Ectodermal cell (in vitro differentiated cells): ENCODE results near the gene OTOG.

Experiments used
- H3K27ac ChIP-seq: 2 replicates; pipeline ENCODE4 v1.7.0; 2013; ENCODE audit warnings: mild to moderate bottlenecking, low read depth, low read length; ENCODE audit not compliant: insufficient read depth, poor library complexity, severe bottlenecking
- H3K27me3 ChIP-seq: 2 replicates; pipeline ENCODE4 v1.7.0; 2013; ENCODE audit warnings: mild to moderate bottlenecking, low read length; ENCODE audit not compliant: insufficient read depth, control insufficient read depth, poor library complexity, severe bottlenecking
- H3K36me3 ChIP-seq: one replicate; pipeline ENCODE4 v1.7.0; 2013; ENCODE audit warnings: low read length; ENCODE audit not compliant: control insufficient read depth, insufficient read depth
- H3K4me1 ChIP-seq: one replicate; pipeline ENCODE4 v1.7.0; 2013; ENCODE audit warnings: low read length; ENCODE audit not compliant: control insufficient read depth, insufficient read depth
- H3K4me3 ChIP-seq: 2 replicates; pipeline ENCODE4 v1.7.0; 2013; ENCODE audit warnings: low read depth, low read length, control low read depth; ENCODE audit not compliant: insufficient read depth
- H3K9me3 ChIP-seq: 2 replicates; pipeline ENCODE4 v1.7.0; 2013; ENCODE audit warnings: mild to moderate bottlenecking, low read length, moderate library complexity; ENCODE audit not compliant: control insufficient read depth
- WGBS, 2 experiments: methylation state at CpG; one replicate each; pipeline ENCODE4 v1.1.7; 2013; ENCODE audit warnings: missing lambda C conversion rate in 2 of 2; 5-methylcytosine and 5-hydroxymethylcytosine counted together

Gene OTOG

DNA sequence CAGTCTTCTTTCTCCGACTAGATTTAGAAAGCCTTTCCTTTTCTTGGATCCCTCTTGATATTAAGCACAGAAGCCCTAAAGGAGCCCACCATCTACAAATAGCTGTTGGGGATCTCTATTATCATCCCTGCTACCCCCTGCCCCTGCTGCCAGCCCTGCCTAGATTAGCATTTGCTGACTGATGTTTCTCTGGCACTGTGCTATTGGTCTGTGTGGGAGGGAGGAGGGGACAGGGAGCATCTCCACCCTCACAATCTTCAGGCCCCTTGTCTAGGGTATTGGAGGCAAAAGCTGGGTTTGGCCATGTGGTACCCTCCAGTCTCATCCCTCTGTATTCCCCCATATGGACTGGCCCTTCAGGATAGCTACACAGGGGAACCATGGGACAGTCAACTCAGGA, 9.0 kb upstream of the OTOG start:
- no peak overlapping the region for H3K27ac ChIP-seq
- no peaks in the 10 kb centered on the region for H3K4me1 ChIP-seq
- no peak overlapping the region for H3K4me3 ChIP-seq
- 91 to 93% methylated on average over 1 of the region's 1 CpG for WGBS, 2 experiments
- H3K9me3 ChIP-seq, result no peaks in the 10 kb centered on the region
- peaks cover under 1% of the 10 kb centered on the region for H3K27me3 ChIP-seq
- H3K36me3 ChIP-seq, result no peaks in the 10 kb centered on the region

DNA sequence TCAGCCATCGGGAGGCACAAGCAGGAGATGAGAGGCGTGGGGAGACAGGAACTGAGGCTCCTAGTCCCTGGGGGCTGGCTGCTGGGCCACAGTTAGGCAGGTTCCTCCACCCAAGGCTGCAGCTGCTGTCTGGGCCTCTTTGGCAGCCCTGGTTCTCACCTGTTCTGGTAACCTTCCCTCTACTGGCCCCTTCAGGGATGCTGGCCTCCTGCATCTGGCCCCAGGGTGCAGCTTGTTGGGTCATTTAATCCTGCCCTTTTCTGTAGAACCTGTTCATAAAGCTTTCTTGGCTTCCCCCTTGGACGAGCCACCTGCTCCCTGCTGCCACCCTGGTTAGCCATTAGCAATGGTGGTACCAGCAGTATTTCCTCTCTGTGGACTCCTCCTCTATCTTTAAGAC, 8.3 kb upstream of the OTOG start:
- Histone ChIP-seq H3K4me3 (no peak overlapping the region), H3K9me3 (no peaks in the 10 kb centered on the region), H3K4me1 (no peaks in the 10 kb centered on the region), H3K27me3 (peaks cover 7% of the 10 kb centered on the region), H3K27ac (no peak overlapping the region), H3K36me3 (no peaks in the 10 kb centered on the region)
- WGBS, 2 experiments, result 82 to 91% methylated on average over 3 of the region's 3 CpGs

GRCh38 chr11:17540807-17541206, 6.3 kb upstream of the OTOG start:
- Histone ChIP-seq H3K4me3 (no peak overlapping the region), H3K9me3 (no peaks in the 10 kb centered on the region), H3K27me3 (peaks cover 19% of the 10 kb centered on the region), H3K36me3 (no peaks in the 10 kb centered on the region), H3K27ac (no peak overlapping the region), H3K4me1 (no peaks in the 10 kb centered on the region)
- 84 to 89% methylated on average over 4 of the region's 4 CpGs for WGBS, 2 experiments

DNA sequence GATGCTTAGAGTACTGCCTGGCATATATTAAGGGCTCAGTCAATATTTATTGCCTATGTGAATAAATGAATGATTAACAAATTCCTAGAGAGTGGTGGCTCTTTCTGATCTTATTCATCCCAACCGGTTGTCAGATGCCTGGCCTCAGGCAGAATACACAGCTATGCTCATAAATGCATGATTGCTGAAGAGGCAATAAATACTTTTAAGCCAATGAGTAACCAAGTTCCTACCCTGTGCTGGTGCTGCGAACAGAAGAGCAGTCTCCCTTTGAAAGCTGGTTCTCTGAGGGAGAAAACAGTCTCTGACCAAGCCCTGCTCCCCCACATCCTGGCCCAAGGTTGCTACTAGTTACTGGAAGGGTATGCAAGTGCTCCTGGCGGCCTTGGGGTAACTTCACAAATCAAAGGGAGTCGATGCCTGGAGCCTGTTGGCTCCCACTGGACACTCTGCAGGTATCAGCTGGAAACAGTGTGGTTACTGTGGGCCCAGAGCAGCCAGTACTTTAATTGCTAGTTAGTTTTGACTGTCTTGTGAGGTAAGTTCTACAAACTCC, 5.7 kb upstream of the OTOG start:
- H3K36me3 ChIP-seq, result no peaks in the 10 kb centered on the region
- H3K27me3 ChIP-seq, result peaks cover 24% of the 10 kb centered on the region
- 83 to 86% methylated on average over 4 of the region's 4 CpGs for WGBS, 2 experiments
- H3K9me3 ChIP-seq, result no peaks in the 10 kb centered on the region
- no peak overlapping the region for H3K4me3 ChIP-seq
- H3K27ac ChIP-seq, result no peak overlapping the region
- H3K4me1 ChIP-seq, result no peaks in the 10 kb centered on the region

DNA sequence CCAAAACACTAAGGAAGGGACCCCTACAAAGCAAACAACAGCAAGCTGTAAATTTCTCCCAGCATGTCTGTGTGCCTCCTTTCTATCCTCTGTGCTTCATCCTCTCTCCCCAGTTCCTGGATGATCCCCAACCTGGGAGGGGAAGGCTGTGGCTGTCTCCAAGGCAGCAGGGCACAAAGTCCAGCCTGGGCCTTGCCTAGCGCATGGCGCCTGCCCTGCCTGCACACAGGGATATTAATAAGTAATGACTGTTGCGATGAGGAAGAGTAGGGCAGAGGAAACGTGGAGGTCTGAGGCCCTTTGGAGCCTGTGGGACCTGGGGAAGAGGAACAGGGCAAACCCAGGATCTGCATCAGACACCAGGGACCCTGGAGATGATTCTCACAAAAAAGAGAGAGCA, 4.8 kb upstream of the OTOG start:
- H3K4me3 ChIP-seq, result no peak overlapping the region
- peaks cover 24% of the 10 kb centered on the region for H3K27me3 ChIP-seq

DNA sequence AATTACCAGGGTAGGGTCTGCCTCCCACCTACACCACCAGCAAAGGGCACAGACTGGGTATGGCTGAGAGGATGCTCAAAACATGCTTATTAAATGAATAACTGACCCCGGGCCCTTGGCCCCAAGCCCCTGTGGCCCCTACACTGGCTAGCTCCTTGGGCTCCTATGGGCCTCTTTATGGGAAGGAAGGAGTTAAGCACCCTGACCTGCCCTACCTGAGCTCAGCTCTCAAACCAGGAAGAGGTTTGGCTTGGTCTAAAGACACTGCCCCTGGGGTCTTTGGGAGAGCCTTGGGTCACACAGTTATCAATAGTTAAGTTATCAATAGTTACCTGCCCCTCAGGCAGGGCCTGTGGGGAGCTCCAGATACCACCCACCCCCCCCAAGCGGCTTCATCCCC, 4.0 kb upstream of the OTOG start:
- H3K4me1 ChIP-seq, result peaks cover 10% of the 10 kb centered on the region
- 91 to 94% methylated on average over 2 of the region's 2 CpGs for WGBS, 2 experiments
- H3K36me3 ChIP-seq, result no peaks in the 10 kb centered on the region
- H3K9me3 ChIP-seq, result no peaks in the 10 kb centered on the region
- H3K27me3 ChIP-seq, result peaks cover 24% of the 10 kb centered on the region
- H3K27ac ChIP-seq, result no peak overlapping the region
- H3K4me3 ChIP-seq, result no peak overlapping the region

More for the DNA sequence above, 4.8 kb upstream of the OTOG start:
- no peaks in the 10 kb centered on the region for H3K36me3 ChIP-seq
- H3K9me3 ChIP-seq, result no peaks in the 10 kb centered on the region
- WGBS, 2 experiments, result 95% methylated on average over 4 of the region's 4 CpGs
- peaks cover 4% of the 10 kb centered on the region for H3K4me1 ChIP-seq
- H3K27ac ChIP-seq, result no peak overlapping the region

- H3K27ac ChIP-seq, result no peak overlapping the region
- H3K9me3 ChIP-seq, result no peaks in the 10 kb centered on the region
- H3K4me1 ChIP-seq, result peaks cover 10% of the 10 kb centered on the region
- peak overlapping the region; percentile 29 for H3K4me3 ChIP-seq
- peaks cover 24% of the 10 kb centered on the region for H3K27me3 ChIP-seq
- no peaks in the 10 kb centered on the region for H3K36me3 ChIP-seq
- 60 to 61% methylated on average over 17 of the region's 17 CpGs for WGBS, 2 experiments
Observed at GRCh38 chr11:17543574-17544180, 3.4 kb upstream of the OTOG start.

DNA sequence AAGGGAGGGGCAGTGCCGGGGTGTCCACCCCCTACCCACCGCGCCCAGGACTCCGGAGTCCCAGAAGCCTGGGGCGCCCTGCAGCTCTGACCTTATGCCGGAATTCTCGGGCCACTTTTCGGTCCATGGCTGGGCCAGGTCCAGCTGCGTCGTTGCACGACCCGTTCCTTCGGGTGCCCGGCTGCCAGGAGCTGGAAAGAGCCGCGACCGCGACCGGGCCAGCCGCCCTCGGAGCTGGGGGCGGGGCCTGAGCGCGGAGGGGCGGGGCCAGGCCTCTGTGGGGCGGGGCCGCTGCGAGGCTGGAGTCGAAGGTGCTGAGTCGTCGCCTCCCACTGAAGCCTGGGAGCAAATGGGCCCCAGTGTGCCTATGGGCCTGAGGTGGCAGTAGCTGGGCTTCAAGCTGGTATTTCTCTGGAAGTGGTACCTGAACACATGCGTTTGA, 2.9 kb upstream of the OTOG start, which contains the start of gene USH1C:
Gene USH1C, minus strand, starts transcription at position 236 of the 442 bp plus-strand sequence. Its CDS starts 109 bp downstream, at position 127.
- H3K27ac ChIP-seq, result no peak within 1 kb of the TSS
- 20 to 21% methylated on average over 32 of the region's 32 CpGs for WGBS, 2 experiments
- H3K9me3 ChIP-seq, result no peaks in the 10 kb centered on the region
- H3K27me3 ChIP-seq, result peaks cover 24% of the 10 kb centered on the region
- peaks cover 10% of the 10 kb centered on the region for H3K4me1 ChIP-seq
- H3K4me3 ChIP-seq, result peak within 1 kb of the TSS; percentile 29
- no peaks in the 10 kb centered on the region for H3K36me3 ChIP-seq

DNA sequence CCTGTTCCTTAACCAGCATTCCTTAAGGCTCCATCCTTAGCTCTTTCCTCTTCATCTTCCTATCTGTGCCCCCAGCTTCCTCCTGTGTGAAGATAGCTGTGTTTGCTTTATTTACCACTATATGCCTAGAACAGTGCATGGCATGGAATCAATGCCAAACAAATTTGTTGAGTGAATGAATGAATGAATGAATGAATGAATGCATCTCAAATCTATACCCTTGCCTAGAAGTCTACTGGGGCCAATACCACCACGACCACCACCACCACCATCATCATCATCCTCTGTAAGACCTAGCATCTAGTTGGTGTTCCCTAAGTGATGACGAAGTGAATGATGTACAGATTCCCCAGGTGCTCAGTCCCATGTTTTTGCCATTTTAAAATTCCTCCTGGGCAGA, 819 bp upstream of the OTOG start:
- peaks cover 24% of the 10 kb centered on the region for H3K27me3 ChIP-seq
- 95 to 98% methylated on average over 2 of the region's 2 CpGs for WGBS, 2 experiments

DNA sequence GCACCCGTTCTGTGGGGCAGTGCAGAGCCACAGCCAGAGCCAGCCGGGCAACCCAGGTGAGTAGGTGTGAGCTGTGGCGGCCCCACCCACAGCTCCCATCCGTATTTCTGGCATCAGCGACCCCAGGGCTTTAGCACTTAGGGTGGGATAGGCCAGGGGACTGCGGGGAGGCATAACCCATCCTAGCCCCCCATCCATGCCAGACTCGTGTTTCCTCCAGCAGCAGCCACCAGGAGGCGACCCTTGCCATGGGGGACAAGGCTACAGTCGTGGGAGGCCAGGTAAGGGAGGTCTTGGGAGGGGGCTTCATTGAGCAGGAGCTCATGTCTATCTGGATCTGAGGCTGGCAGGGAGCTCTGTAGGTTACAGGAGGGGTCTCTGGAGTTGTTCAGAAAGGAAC, 873 bp downstream of the OTOG start:
- no peaks in the 10 kb centered on the region for H3K9me3 ChIP-seq

More for the DNA sequence above, 819 bp upstream of the OTOG start:
- H3K36me3 ChIP-seq, result no peaks in the 10 kb centered on the region
- H3K4me1 ChIP-seq, result peaks cover 10% of the 10 kb centered on the region
- no peak overlapping the region for H3K27ac ChIP-seq
- no peaks in the 10 kb centered on the region for H3K9me3 ChIP-seq
- H3K4me3 ChIP-seq, result no peak overlapping the region

More for the DNA sequence above, 873 bp downstream of the OTOG start:
- H3K27me3 ChIP-seq, result peaks cover 24% of the 10 kb centered on the region
- H3K4me1 ChIP-seq, result peaks cover 10% of the 10 kb centered on the region
- 75 to 84% methylated on average over 9 of the region's 9 CpGs for WGBS, 2 experiments
- H3K36me3 ChIP-seq, result no peaks in the 10 kb centered on the region
- H3K4me3 ChIP-seq, result no peak overlapping the region
- H3K27ac ChIP-seq, result no peak overlapping the region
